GM12864 (cell line): ENCODE measurements around the gene TSPAN5.
A peak's percentile ranks its signal among the peaks of the same experiment; 100 is the strongest.

Experiments used
- DNase-seq: peaks from one replicate; pipeline ENCODE4 v3.0.0-alpha.2; 2011; ENCODE audit warnings: low read depth
- H3K4me3 ChIP-seq: 2 replicates; pipeline ENCODE4 v1.5.1; 2011; ENCODE audit warnings: mild to moderate bottlenecking, low read depth, low read length, control low read depth
- CTCF ChIP-seq: IDR thresholded peaks from 2 replicates; pipeline ENCODE4 v1.5.1; 2011; ENCODE audit warnings: low read depth, mild to moderate bottlenecking, moderate library complexity, low read length, control low read depth, inconsistent platforms; ENCODE audit errors: missing control alignments

Gene TSPAN5

GRCh38 chr4:98522062-98522461, 136.3 kb downstream of the TSPAN5 start:
- no peak for DNase-seq
- H3K4me3 ChIP-seq: no peak overlapping the region
- TF ChIP-seq CTCF: no peak

- H3K4me3 ChIP-seq: no peak overlapping the region
- DNase-seq: no peak
- TF ChIP-seq CTCF: no peak
Observed at GRCh38 chr4:98521486-98521885, 136.9 kb downstream of the TSPAN5 start.

GRCh38 chr4:98519268-98519977, 139.0 kb downstream of the TSPAN5 start:
- H3K4me3 ChIP-seq: no peak overlapping the region
- no peak for TF ChIP-seq CTCF
- DNase-seq: no peak

GRCh38 chr4:98518559-98519267, 139.7 kb downstream of the TSPAN5 start:
- peak; percentile 31 for DNase-seq
- no peak for TF ChIP-seq CTCF
- H3K4me3 ChIP-seq: no peak overlapping the region

GRCh38 chr4:98517218-98518021, 141.0 kb downstream of the TSPAN5 start:
- DNase-seq: no peak
- H3K4me3 ChIP-seq: no peak overlapping the region
- no peak for TF ChIP-seq CTCF

- DNase-seq: no peak
- TF ChIP-seq CTCF: no peak
- no peak overlapping the region for H3K4me3 ChIP-seq
Observed at GRCh38 chr4:98516441-98517217, 141.8 kb downstream of the TSPAN5 start.
